ENCODE results near the gene EEF2KMT. TPM values are rescaled to one million over a fixed set of nuclear protein-coding genes. Genes with fewer than 3 reads are reported as not detected.
"Not testable (repeated sequence)": the region's sequence is repeated elsewhere in the genome, so short reads cannot be mapped to it uniquely, and the experiment has no call there.

EEF2KMT gene
- total and polyA plus RNA-seq, 2 donors (not counting 1 experiment from before 2014, with no cell fraction given) = 5.4 to 7.9 TPM

DNA sequence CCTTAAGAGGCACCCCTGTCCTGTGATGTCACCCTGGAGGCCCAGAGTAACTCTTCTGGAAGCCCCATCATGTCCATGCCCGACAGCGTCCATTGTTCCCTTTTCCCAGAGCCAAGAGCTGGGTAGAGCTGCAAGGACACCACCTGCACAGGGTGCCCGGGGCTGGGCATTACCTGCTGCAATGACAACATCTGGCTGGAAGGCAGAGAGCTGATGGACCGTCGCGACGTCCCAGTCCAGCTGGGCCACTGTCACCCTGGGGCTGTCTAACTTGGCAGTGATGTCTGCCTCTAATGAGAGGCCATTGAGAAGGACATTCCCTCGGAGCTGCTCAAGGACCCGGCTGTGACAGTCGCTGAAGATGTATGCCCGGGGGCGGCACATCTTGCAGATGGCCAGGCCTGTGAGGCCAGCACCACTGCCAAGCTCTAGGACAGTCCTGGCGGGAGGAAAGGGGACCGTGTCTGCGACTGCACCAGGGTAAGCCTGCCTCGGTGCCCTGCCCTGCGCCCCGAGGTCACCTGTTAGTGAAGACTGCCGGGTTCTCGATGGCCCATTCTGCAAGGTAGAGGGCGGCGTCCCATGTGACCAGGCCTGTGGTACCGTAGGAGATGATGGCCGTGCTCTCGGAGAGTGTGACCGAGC, 7.6 kb downstream of the EEF2KMT start:
- H2AFZ ChIP-seq (ENCODE audit: low read length); H4K20me1 ChIP-seq (ENCODE audit: control insufficient read depth, extremely low read depth, insufficient read depth, low read length); H3K27ac ChIP-seq (ENCODE audit: insufficient read depth, low read length); H3K9me3 ChIP-seq (ENCODE audit: control insufficient read depth, insufficient read depth, low read depth, low read length); H3K4me1 ChIP-seq (ENCODE audit: control insufficient read depth, extremely low read depth, insufficient read depth, low read length); H3K36me3 ChIP-seq (ENCODE audit: control insufficient read depth, insufficient read depth, low read length); H3K4me3 ChIP-seq (replicated peaks in 1 of 4; ENCODE audit: control extremely low read depth in 1 of 4, insufficient read depth in 1 of 4, low read depth in 3 of 4, low read length in 4 of 4); DNase-seq (ENCODE audit: low read depth in 2 of 2); H3K4me2 ChIP-seq (ENCODE audit: extremely low read depth, insufficient read depth, low read length); H3K9ac ChIP-seq (ENCODE audit: insufficient read depth, low read length); H3K79me2 ChIP-seq (ENCODE audit: control insufficient read depth, insufficient read depth, low read length); H3K27me3 ChIP-seq (ENCODE audit: control insufficient read depth, insufficient read depth, low read length): not testable (repeated sequence)

DNA sequence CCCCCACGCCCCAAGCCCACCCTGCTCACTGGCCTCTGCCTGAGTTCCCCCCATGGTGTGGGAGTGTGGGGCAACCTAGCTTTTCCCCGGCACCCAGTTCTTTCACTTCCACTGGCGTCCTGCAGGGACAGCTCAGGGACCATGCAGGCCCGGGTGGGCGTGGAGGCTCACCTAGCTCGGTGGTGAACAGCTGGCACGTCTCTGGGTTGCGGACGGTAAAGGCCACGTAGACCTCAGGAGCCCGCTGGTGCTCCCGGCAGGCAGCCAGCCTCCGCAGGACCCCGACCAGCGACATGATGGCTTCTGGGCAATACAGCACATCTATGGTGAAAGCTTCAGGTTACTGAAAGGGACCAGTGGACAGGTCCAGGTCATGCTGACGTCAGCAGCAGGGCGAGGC, 8.7 kb downstream of the EEF2KMT start:
- H2AFZ ChIP-seq (ENCODE audit: low read length); H3K27ac ChIP-seq (ENCODE audit: insufficient read depth, low read length); H3K9me3 ChIP-seq (ENCODE audit: control insufficient read depth, insufficient read depth, low read depth, low read length); H3K36me3 ChIP-seq (ENCODE audit: control insufficient read depth, insufficient read depth, low read length); H3K4me3 ChIP-seq (replicated peaks in 1 of 4; ENCODE audit: control extremely low read depth in 1 of 4, insufficient read depth in 1 of 4, low read depth in 3 of 4, low read length in 4 of 4); H3K9ac ChIP-seq (ENCODE audit: insufficient read depth, low read length); H4K20me1 ChIP-seq (ENCODE audit: control insufficient read depth, extremely low read depth, insufficient read depth, low read length); H3K27me3 ChIP-seq (ENCODE audit: control insufficient read depth, insufficient read depth, low read length); DNase-seq (ENCODE audit: low read depth in 2 of 2); H3K4me2 ChIP-seq (ENCODE audit: extremely low read depth, insufficient read depth, low read length); H3K79me2 ChIP-seq (ENCODE audit: control insufficient read depth, insufficient read depth, low read length); H3K4me1 ChIP-seq (ENCODE audit: control insufficient read depth, extremely low read depth, insufficient read depth, low read length): not testable (repeated sequence)

DNA sequence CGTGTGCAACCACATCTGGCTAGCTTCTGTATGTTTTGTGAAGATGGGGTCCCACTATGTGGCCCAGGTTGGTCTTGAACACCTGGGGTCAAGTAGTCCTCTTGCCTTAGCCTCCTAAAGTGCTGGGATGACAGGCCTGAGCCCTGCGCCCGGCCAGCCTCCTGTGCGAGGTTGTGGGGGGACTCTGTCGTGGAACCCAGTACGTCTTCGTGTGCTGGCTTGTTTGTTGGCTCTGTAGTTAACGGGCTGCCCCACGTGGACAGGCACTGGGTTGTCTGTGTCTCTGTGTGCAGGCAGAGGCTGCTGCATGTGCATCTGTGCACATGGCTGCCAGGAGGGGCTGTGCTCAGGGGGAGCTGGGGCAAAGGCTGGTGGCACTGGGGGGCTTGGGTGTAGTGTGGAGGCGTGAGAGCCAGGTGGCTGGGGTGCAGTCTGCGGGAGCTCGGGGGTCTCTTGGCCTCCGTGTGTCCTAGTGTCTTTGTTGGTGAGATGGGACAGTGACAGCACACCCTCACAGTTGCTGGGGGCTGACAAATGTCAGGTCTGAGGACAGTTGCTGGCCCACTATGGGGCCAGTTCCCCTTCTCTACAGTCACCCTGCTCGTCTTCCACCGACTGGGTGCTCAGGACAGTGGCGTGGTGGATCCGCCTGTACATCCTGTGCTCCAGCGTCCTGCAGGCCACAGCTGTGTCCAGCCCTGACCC, 9.4 kb downstream of the EEF2KMT start:
- H3K79me2 ChIP-seq (ENCODE audit: control insufficient read depth, insufficient read depth, low read length); H4K20me1 ChIP-seq (ENCODE audit: control insufficient read depth, extremely low read depth, insufficient read depth, low read length); H2AFZ ChIP-seq (ENCODE audit: low read length); H3K9ac ChIP-seq (ENCODE audit: insufficient read depth, low read length); H3K36me3 ChIP-seq (ENCODE audit: control insufficient read depth, insufficient read depth, low read length); H3K4me1 ChIP-seq (ENCODE audit: control insufficient read depth, extremely low read depth, insufficient read depth, low read length); H3K27me3 ChIP-seq (ENCODE audit: control insufficient read depth, insufficient read depth, low read length); H3K4me3 ChIP-seq (replicated peaks in 1 of 4; ENCODE audit: control extremely low read depth in 1 of 4, insufficient read depth in 1 of 4, low read depth in 3 of 4, low read length in 4 of 4); H3K4me2 ChIP-seq (ENCODE audit: extremely low read depth, insufficient read depth, low read length); H3K27ac ChIP-seq (ENCODE audit: insufficient read depth, low read length); DNase-seq (ENCODE audit: low read depth in 2 of 2); H3K9me3 ChIP-seq (ENCODE audit: control insufficient read depth, insufficient read depth, low read depth, low read length): not testable (repeated sequence)

DNA sequence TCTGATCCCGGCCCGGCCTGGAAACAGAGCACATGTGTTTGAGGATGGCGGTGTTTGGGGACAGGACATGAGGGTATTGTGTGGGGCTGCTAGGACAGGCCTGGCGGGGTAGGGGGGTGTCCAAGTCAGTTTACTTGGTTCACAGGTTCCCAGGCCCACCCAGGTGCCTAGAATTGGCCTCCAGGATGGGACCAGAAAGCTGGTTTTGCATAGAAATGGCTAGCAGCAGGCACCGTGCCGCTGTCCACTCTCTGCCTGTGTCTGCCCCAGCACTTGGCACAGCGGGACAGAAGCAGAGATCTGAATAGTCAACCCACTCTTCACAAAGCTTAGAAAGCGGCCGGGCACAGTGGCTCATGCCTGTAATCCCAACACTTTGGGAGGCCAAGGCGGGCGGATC, 11.9 kb downstream of the EEF2KMT start:
- H3K79me2 ChIP-seq (ENCODE audit: control insufficient read depth, insufficient read depth, low read length); DNase-seq (ENCODE audit: low read depth in 2 of 2); H3K9me3 ChIP-seq (ENCODE audit: control insufficient read depth, insufficient read depth, low read depth, low read length): not testable (repeated sequence)

DNA sequence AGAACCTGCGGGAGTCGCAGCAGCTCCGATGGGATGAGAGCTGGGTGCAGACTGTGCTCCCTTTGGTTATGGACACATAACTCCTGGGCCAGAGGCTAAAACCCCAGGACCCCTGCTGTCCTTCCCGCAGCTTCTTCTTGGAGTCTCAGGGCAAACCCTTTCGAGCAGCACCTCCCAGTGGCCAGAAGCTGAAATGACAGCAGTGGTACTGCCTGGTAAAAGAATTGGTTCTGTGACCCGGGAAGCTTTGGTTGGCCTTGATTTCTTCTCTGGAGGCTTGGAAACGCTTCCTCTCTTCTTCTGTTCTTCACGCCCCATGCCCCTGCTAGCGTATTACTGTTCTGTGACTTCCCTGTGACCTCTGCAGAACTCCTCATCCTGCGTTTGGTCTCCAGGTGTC, 12.8 kb downstream of the EEF2KMT start:
- H4K20me1 ChIP-seq (ENCODE audit: control insufficient read depth, extremely low read depth, insufficient read depth, low read length); H3K27me3 ChIP-seq (ENCODE audit: control insufficient read depth, insufficient read depth, low read length); H3K27ac ChIP-seq (ENCODE audit: insufficient read depth, low read length); H3K36me3 ChIP-seq (ENCODE audit: control insufficient read depth, insufficient read depth, low read length); H3K4me3 ChIP-seq (replicated peaks in 1 of 4; ENCODE audit: control extremely low read depth in 1 of 4, insufficient read depth in 1 of 4, low read depth in 3 of 4, low read length in 4 of 4); H3K4me2 ChIP-seq (ENCODE audit: extremely low read depth, insufficient read depth, low read length); H3K4me1 ChIP-seq (ENCODE audit: control insufficient read depth, extremely low read depth, insufficient read depth, low read length); H2AFZ ChIP-seq (ENCODE audit: low read length); H3K79me2 ChIP-seq (ENCODE audit: control insufficient read depth, insufficient read depth, low read length); H3K9ac ChIP-seq (ENCODE audit: insufficient read depth, low read length); H3K9me3 ChIP-seq (ENCODE audit: control insufficient read depth, insufficient read depth, low read depth, low read length): not testable (repeated sequence)
- peak; percentile 37 to 53 for DNase-seq (ENCODE audit: low read depth in 2 of 2)
- TF ChIP-seq, protein P1, sequence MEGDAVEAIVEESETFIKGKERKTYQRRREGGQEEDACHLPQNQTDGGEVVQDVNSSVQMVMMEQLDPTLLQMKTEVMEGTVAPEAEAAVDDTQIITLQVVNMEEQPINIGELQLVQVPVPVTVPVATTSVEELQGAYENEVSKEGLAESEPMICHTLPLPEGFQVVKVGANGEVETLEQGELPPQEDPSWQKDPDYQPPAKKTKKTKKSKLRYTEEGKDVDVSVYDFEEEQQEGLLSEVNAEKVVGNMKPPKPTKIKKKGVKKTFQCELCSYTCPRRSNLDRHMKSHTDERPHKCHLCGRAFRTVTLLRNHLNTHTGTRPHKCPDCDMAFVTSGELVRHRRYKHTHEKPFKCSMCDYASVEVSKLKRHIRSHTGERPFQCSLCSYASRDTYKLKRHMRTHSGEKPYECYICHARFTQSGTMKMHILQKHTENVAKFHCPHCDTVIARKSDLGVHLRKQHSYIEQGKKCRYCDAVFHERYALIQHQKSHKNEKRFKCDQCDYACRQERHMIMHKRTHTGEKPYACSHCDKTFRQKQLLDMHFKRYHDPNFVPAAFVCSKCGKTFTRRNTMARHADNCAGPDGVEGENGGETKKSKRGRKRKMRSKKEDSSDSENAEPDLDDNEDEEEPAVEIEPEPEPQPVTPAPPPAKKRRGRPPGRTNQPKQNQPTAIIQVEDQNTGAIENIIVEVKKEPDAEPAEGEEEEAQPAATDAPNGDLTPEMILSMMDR (conservative IDR thresholded peaks at IDR 0.05 in 1 of 2, IDR thresholded peaks at IDR 0.05 in 1 of 2; ENCODE audit: low read depth in 1 of 2, low read length in 2 of 2) = peak; percentile 55 to 67

More for the DNA sequence above, 11.9 kb downstream of the EEF2KMT start:
- H3K27ac ChIP-seq (ENCODE audit: insufficient read depth, low read length); H3K4me1 ChIP-seq (ENCODE audit: control insufficient read depth, extremely low read depth, insufficient read depth, low read length); H3K27me3 ChIP-seq (ENCODE audit: control insufficient read depth, insufficient read depth, low read length); H4K20me1 ChIP-seq (ENCODE audit: control insufficient read depth, extremely low read depth, insufficient read depth, low read length); H3K9ac ChIP-seq (ENCODE audit: insufficient read depth, low read length); H3K4me3 ChIP-seq (replicated peaks in 1 of 4; ENCODE audit: control extremely low read depth in 1 of 4, insufficient read depth in 1 of 4, low read depth in 3 of 4, low read length in 4 of 4); H3K36me3 ChIP-seq (ENCODE audit: control insufficient read depth, insufficient read depth, low read length); H2AFZ ChIP-seq (ENCODE audit: low read length); H3K4me2 ChIP-seq (ENCODE audit: extremely low read depth, insufficient read depth, low read length): not testable (repeated sequence)

DNA sequence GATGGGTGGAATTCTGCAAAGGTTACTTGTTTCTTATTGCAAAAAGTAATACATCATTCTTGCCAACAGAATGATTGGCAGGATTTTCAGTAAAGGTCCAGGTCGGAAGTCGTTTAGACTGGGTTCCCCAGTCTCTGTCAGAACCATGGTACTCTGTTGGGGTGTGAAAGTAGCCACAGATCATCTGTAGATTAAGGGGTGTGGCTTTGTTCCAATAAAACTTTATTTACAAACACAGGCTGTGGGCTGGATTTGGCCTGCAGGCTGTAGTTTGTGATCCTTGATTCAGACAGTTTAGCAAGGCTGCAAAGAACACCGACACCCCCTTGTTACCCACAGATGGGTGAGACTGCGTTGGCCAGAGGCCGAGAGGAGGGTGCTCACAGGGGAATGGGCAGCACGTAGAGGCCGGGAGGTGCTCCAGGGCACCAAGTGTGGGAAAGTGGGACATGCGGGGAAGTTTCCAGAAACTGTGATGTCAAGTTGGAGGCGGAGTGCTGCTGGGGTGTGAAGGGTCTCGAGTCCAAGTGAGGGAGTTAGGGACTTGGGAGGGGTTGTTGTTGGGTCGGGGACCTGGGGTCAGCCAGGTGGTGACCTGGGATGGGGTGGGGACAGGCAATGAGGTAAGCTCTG, 13.4 kb downstream of the EEF2KMT start:
- not testable (repeated sequence) for H3K36me3 ChIP-seq (ENCODE audit: control insufficient read depth, insufficient read depth, low read length); DNase-seq (ENCODE audit: low read depth in 2 of 2); H2AFZ ChIP-seq (ENCODE audit: low read length); H3K4me2 ChIP-seq (ENCODE audit: extremely low read depth, insufficient read depth, low read length); H4K20me1 ChIP-seq (ENCODE audit: control insufficient read depth, extremely low read depth, insufficient read depth, low read length); H3K9me3 ChIP-seq (ENCODE audit: control insufficient read depth, insufficient read depth, low read depth, low read length); H3K4me3 ChIP-seq (replicated peaks in 1 of 4; ENCODE audit: control extremely low read depth in 1 of 4, insufficient read depth in 1 of 4, low read depth in 3 of 4, low read length in 4 of 4); H3K27ac ChIP-seq (ENCODE audit: insufficient read depth, low read length); H3K4me1 ChIP-seq (ENCODE audit: control insufficient read depth, extremely low read depth, insufficient read depth, low read length); H3K27me3 ChIP-seq (ENCODE audit: control insufficient read depth, insufficient read depth, low read length); H3K9ac ChIP-seq (ENCODE audit: insufficient read depth, low read length); H3K79me2 ChIP-seq (ENCODE audit: control insufficient read depth, insufficient read depth, low read length)

Measured in fibroblast of lung (primary cell).